Peyer's patch (tissue), 4 donors: ENCODE data around the gene PLLP.

Source experiments
- POLR2A ChIP-seq, 2 donors: fragments of 450-650 bp; IDR thresholded peaks; one replicate each; pipeline ENCODE4 v1.5.1; 2017; ENCODE audit warnings: antibody characterized with exemption in 2 of 2, mild to moderate bottlenecking in 2 of 2, moderate library complexity in 2 of 2
- TF ChIP-seq, protein P1 (sequence below), 6 experiments: fragments of 450-650 bp in 4 of 6; fragments of 200-600 bp in 2 of 6; sonication (generic) in 1 of 6; IDR thresholded peaks; one replicate each; pipeline ENCODE4 v1.5.1; 2017 to 2019; ENCODE audit warnings: antibody characterized with exemption in 6 of 6, mild to moderate bottlenecking in 3 of 6, moderate library complexity in 1 of 6

DNA sequence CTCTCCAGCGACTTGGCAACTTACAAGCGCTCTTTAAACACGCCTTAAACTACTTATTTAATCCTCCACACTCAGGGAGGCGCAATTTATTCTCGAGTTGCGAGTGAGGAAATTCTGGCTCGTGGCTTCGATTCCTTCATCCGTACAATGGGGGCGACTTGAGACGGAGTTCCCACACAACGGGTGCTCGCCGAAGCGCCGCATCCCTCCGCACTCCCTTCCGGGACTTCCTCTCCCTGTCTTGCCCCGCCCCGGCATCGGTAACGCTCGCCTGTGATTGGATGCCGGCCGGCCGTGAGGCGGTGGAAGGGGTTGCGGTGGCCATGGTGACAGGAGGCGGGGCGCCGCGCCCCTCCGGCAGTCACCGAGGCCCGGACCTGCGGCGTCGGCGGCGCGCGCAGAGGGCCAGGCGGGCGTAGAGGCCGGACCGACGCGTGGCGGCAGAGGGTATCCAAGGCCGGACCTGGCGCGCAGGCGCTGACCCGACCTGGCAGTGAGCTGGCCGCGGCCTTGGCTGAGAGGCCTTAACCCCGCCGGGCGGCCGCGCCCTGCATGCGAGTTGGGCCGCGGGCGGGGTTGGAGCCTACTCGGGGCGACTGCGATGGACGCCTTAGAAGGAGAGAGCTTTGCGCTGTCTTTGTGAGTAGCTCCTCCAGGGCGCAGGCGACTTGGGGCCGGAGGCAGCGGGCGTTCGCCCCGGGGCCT is 39.6 kb downstream of the PLLP start, which contains the start of gene ARL2BP:
- TF ChIP-seq, protein P1, sequence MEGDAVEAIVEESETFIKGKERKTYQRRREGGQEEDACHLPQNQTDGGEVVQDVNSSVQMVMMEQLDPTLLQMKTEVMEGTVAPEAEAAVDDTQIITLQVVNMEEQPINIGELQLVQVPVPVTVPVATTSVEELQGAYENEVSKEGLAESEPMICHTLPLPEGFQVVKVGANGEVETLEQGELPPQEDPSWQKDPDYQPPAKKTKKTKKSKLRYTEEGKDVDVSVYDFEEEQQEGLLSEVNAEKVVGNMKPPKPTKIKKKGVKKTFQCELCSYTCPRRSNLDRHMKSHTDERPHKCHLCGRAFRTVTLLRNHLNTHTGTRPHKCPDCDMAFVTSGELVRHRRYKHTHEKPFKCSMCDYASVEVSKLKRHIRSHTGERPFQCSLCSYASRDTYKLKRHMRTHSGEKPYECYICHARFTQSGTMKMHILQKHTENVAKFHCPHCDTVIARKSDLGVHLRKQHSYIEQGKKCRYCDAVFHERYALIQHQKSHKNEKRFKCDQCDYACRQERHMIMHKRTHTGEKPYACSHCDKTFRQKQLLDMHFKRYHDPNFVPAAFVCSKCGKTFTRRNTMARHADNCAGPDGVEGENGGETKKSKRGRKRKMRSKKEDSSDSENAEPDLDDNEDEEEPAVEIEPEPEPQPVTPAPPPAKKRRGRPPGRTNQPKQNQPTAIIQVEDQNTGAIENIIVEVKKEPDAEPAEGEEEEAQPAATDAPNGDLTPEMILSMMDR (IDR thresholded peaks at IDR 0.05): no peak
- peak; percentile 78 to 90 for TF ChIP-seq POLR2A (IDR thresholded peaks at IDR 0.05)
